DOHH2 (cell line): ENCODE data around the gene BCL2L1.

Source experiments
- H3F3A ChIP-seq: fragments of 200-600 bp; sonication (generic), shearing (Covaris generic); 2 replicates; pipeline ENCODE4 v1.6.0; 2016; ENCODE audit warnings: antibody characterized with exemption, mild to moderate bottlenecking; ENCODE audit not compliant: control insufficient read depth, insufficient read depth
- H3K27ac ChIP-seq: fragments of 200-600 bp; sonication (generic); 2 replicates; pipeline ENCODE4 v1.5.1; 2014; ENCODE audit warnings: low read depth, mild to moderate bottlenecking, low read length, moderate library complexity
- H3K27me3 ChIP-seq: fragments of 200-600 bp; sonication (generic); 2 replicates; pipeline ENCODE4 v1.6.1; 2014; ENCODE audit warnings: mild to moderate bottlenecking, low read length, mixed read lengths; ENCODE audit not compliant: control insufficient read depth
- H3K36me3 ChIP-seq: fragments of 200-600 bp; sonication (generic); 2 replicates; pipeline ENCODE4 v1.6.1; 2014; ENCODE audit warnings: mild to moderate bottlenecking, low read length, moderate library complexity, mixed read lengths; ENCODE audit not compliant: control insufficient read depth
- H3K4me1 ChIP-seq: fragments of 200-600 bp; sonication (generic); 2 replicates; pipeline ENCODE4 v1.6.1; 2014; ENCODE audit warnings: mild to moderate bottlenecking, low read length, mixed read lengths; ENCODE audit not compliant: control insufficient read depth
- H3K4me2 ChIP-seq: fragments of 200-600 bp; sonication (generic); 2 replicates; pipeline ENCODE4 v1.6.0; 2014; ENCODE audit warnings: mild to moderate bottlenecking, low read length, moderate library complexity
- H3K4me3 ChIP-seq: fragments of 200-600 bp; sonication (generic); 2 replicates; pipeline ENCODE4 v1.5.1; 2014; ENCODE audit warnings: mild to moderate bottlenecking, low read length, mixed read lengths
- H3K79me2 ChIP-seq: fragments of 200-600 bp; sonication (generic); 2 replicates; pipeline ENCODE4 v1.6.1; 2014; ENCODE audit warnings: mild to moderate bottlenecking, low read length, mixed read lengths; ENCODE audit not compliant: control insufficient read depth
- H3K9me2 ChIP-seq: fragments of 200-600 bp; sonication (generic); replicated peaks from 2 replicates; pipeline ENCODE4 v1.6.1; 2014; ENCODE audit warnings: mild to moderate bottlenecking, low read length, mixed read lengths; ENCODE audit not compliant: control insufficient read depth
- H3K9me3 ChIP-seq: fragments of 200-600 bp; sonication (generic); 2 replicates; pipeline ENCODE4 v1.6.1; 2014; ENCODE audit warnings: antibody characterized with exemption, low read length, mixed read lengths; ENCODE audit not compliant: control insufficient read depth, insufficient read depth
- H4K20me1 ChIP-seq: fragments of 200-600 bp; sonication (generic); 2 replicates; pipeline ENCODE4 v1.6.0; 2014; ENCODE audit warnings: low read depth, mild to moderate bottlenecking, antibody characterized with exemption, low read length, moderate library complexity; ENCODE audit not compliant: control insufficient read depth, insufficient read depth
- EZH2phosphoT487 ChIP-seq: fragments of 200-600 bp; sonication (generic); IDR thresholded peaks from 2 replicates; pipeline ENCODE4 v1.6.1; 2017; ENCODE audit warnings: borderline replicate concordance, mild to moderate bottlenecking, antibody characterized with exemption, low read length, moderate library complexity, mixed read lengths
- TF ChIP-seq, protein P1 (sequence below): fragments of 200-600 bp; sonication (generic); IDR thresholded peaks from one replicate; pipeline ENCODE4 v1.5.1; 2014; ENCODE audit warnings: antibody characterized with exemption, mild to moderate bottlenecking, low read depth, low read length; ENCODE audit not compliant: poor library complexity, severe bottlenecking

BCL2L1 gene

DNA sequence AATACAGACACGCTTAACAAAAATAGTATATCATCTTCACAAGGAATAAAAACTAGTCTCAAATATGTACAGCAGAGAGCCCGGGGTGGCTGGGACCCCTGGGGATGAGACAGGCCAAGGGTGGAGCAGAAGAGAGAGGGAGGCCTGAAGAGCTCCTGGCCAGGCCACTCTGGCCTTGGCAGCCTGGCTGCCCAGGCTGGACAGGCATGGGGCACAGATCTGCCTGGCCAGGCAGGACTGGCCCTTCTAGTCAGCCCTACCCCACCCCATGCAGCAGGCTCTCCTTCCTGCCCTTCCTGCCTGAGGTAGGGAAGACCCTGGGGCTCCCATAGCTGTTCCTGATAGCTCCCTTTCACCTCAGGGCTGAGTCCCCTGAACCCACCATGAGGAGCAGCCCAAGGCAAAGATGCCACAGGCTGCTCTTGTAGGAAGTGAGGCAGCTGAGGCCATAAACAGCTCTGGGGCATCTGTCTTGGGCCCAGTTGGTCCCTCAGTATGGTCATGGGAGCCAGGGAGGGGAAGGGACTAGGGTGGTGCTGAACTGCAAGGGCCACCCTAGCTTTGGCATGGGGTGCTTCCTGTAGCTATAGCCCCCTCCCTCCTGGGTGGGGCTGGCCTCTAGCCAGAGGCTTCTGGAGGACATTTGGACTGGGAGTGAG lies 57.8 kb downstream of the BCL2L1 start:
- no peaks in the 10 kb centered on the region for H4K20me1 ChIP-seq
- H3K9me3 ChIP-seq = no peaks in the 10 kb centered on the region
- H3K27me3 ChIP-seq = no peaks in the 10 kb centered on the region
- TF ChIP-seq, protein P1, sequence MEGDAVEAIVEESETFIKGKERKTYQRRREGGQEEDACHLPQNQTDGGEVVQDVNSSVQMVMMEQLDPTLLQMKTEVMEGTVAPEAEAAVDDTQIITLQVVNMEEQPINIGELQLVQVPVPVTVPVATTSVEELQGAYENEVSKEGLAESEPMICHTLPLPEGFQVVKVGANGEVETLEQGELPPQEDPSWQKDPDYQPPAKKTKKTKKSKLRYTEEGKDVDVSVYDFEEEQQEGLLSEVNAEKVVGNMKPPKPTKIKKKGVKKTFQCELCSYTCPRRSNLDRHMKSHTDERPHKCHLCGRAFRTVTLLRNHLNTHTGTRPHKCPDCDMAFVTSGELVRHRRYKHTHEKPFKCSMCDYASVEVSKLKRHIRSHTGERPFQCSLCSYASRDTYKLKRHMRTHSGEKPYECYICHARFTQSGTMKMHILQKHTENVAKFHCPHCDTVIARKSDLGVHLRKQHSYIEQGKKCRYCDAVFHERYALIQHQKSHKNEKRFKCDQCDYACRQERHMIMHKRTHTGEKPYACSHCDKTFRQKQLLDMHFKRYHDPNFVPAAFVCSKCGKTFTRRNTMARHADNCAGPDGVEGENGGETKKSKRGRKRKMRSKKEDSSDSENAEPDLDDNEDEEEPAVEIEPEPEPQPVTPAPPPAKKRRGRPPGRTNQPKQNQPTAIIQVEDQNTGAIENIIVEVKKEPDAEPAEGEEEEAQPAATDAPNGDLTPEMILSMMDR = no peak
- TF ChIP-seq EZH2phosphoT487 = no peak
- H3K79me2 ChIP-seq = no peaks in the 10 kb centered on the region
- H3K4me1 ChIP-seq = peaks cover 14% of the 10 kb centered on the region
- H3K36me3 ChIP-seq = no peaks in the 10 kb centered on the region
- no peak overlapping the region for H3K4me2 ChIP-seq
- H3F3A ChIP-seq = no peaks in the 10 kb centered on the region
- no peak overlapping the region for H3K4me3 ChIP-seq
- H3K9me2 ChIP-seq = no peaks in the 10 kb centered on the region
- no peak overlapping the region for H3K27ac ChIP-seq

DNA sequence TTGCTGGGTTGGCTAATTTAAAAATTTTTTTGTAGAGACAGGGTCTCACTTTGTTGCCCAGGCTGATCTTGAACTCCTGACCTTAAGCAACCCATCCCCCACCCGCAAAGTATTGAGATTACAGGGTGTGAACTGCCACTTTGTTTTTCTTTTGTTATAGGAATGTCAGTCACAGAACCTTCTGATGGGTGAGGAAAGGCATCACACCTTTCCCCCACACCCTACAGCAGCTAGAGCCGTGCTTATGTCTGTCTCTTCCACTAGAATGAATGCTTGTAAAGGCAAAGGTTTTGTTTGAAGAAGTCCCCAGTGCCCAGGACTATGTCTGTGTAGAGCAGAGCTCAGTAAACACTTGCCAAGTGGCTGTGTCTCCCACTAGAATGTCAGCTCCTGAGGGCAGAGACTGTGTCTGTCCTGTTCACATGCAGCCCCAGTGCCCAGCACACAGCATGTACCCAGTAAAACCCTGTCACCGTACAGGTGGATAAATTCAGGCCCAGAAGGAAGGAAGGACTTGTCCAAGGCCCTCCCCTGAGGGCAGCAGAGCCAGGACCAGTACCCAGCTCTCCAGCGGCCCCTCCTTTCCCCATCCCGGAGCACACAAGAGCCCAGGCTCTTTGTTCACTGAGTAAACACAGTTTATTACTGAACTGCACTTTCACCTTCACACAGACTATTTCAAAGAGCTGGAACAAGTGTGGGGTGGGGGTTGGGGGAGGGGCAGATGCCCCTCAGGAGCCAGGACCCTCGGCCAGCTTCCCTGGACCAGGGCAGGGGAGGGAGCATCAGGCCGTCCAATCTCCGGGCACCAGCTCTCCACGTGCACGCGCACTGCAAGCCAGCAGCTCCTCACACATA lies 58.6 kb downstream of the BCL2L1 start:
- no peaks in the 10 kb centered on the region for H3K9me3 ChIP-seq
- H3K27me3 ChIP-seq = no peaks in the 10 kb centered on the region
- H3K4me2 ChIP-seq = no peak overlapping the region
- no peaks in the 10 kb centered on the region for H3K9me2 ChIP-seq
- TF ChIP-seq EZH2phosphoT487 = no peak
- TF ChIP-seq, protein P1 = no peak
- H4K20me1 ChIP-seq = no peaks in the 10 kb centered on the region
- H3K4me1 ChIP-seq = peaks cover 14% of the 10 kb centered on the region
- no peaks in the 10 kb centered on the region for H3K79me2 ChIP-seq
- H3F3A ChIP-seq = no peaks in the 10 kb centered on the region
- H3K27ac ChIP-seq = no peak overlapping the region
- H3K4me3 ChIP-seq = no peak overlapping the region
- no peaks in the 10 kb centered on the region for H3K36me3 ChIP-seq

DNA sequence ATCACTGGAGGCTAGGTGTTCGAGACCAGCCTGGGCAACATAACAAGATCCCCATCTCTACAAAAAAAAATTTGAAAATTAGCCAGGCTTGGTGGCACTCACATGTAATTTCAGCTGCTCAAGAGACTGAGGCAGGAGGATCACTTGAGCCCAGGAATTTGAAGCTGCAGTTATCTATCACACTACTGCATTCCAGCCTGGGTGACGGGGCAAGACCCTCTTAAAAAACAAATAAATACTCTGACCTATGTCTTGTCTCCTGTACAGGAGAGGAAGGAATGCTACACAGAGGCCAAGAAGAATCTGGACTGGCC lies 59.2 kb downstream of the BCL2L1 start:
- H3K4me2 ChIP-seq = no peak overlapping the region
- no peak overlapping the region for H3K27ac ChIP-seq
- peaks cover 14% of the 10 kb centered on the region for H3K4me1 ChIP-seq
- no peaks in the 10 kb centered on the region for H3K27me3 ChIP-seq
- no peaks in the 10 kb centered on the region for H4K20me1 ChIP-seq
- no peaks in the 10 kb centered on the region for H3K36me3 ChIP-seq
- H3K79me2 ChIP-seq = no peaks in the 10 kb centered on the region
- H3F3A ChIP-seq = no peaks in the 10 kb centered on the region
- TF ChIP-seq, protein P1 = no peak
- H3K9me2 ChIP-seq = no peaks in the 10 kb centered on the region
- H3K9me3 ChIP-seq = no peaks in the 10 kb centered on the region
- no peak overlapping the region for H3K4me3 ChIP-seq
